Coronary artery (tissue), 2 donors: Measurements from ENCODE around the gene CHPT1.

Experiments used
- DNase-seq: peaks from one replicate; pipeline ENCODE4 v3.0.0-alpha.2; 2017; ENCODE audit warnings: low spot score
- H3K27ac ChIP-seq, 2 donors: fragments of 200-600 bp; sonication (generic); one replicate each; pipeline ENCODE4 v1.5.1; 2016 to 2019
- H3K4me3 ChIP-seq: fragments of 200-600 bp; sonication (generic); 2 replicates; pipeline ENCODE4 v1.5.1; 2016; ENCODE audit warnings: mild to moderate bottlenecking, moderate library complexity
- CTCF ChIP-seq: fragments of 200-600 bp; sonication (generic); IDR thresholded peaks from one replicate; pipeline ENCODE4 v1.5.1; 2019; ENCODE audit warnings: antibody characterized with exemption

Gene CHPT1

GRCh38 chr12:101703487-101703886 is 6.0 kb downstream of the CHPT1 start:
- no peak for TF ChIP-seq CTCF

GRCh38 chr12:101706403-101706802 is 9.0 kb downstream of the CHPT1 start:
- DNase-seq, result no peak
- no peak overlapping the region for H3K4me3 ChIP-seq
- no peak for TF ChIP-seq CTCF
- no peak overlapping the region for H3K27ac ChIP-seq

More at GRCh38 chr12:101703487-101703886, 6.0 kb downstream of the CHPT1 start:
- no peak overlapping the region for H3K27ac ChIP-seq
- no peak for DNase-seq
- no peak overlapping the region for H3K4me3 ChIP-seq

- no peak for TF ChIP-seq CTCF
- H3K4me3 ChIP-seq, result no peak overlapping the region
- no peak for DNase-seq
- H3K27ac ChIP-seq, result no peak overlapping the region
Measured at GRCh38 chr12:101707131-101707782, 9.8 kb downstream of the CHPT1 start.

GRCh38 chr12:101710288-101710687 is 12.8 kb downstream of the CHPT1 start:
- DNase-seq, result no peak
- no peak overlapping the region for H3K4me3 ChIP-seq
- no peak overlapping the region for H3K27ac ChIP-seq
- no peak for TF ChIP-seq CTCF

- H3K4me3 ChIP-seq, result peak overlapping the region; percentile 34
- no peak for TF ChIP-seq CTCF
- peak overlapping the region; percentile 42 to 65 for H3K27ac ChIP-seq
- DNase-seq, result no peak
Measured at GRCh38 chr12:101713059-101713682, 15.7 kb downstream of the CHPT1 start.

- TF ChIP-seq CTCF, result no peak
- Histone ChIP-seq H3K27ac (no peak overlapping the region), H3K4me3 (no peak overlapping the region)
- no peak for DNase-seq
Measured at GRCh38 chr12:101713930-101714329, 16.5 kb downstream of the CHPT1 start.

GRCh38 chr12:101714877-101715444 is 17.5 kb downstream of the CHPT1 start:
- TF ChIP-seq CTCF, result no peak
- DNase-seq, result no peak
- Histone ChIP-seq H3K27ac (no peak overlapping the region), H3K4me3 (no peak overlapping the region)
